Neutrophil (primary cell): ENCODE results near the gene MFAP4.
A peak's percentile ranks its signal among the peaks of the same experiment; 100 is the strongest.

Source experiments
- H3K27ac ChIP-seq: fragments of 200-600 bp; sonication (generic); 2 replicates; pipeline ENCODE4 v1.5.1; 2016; ENCODE audit warnings: mild to moderate bottlenecking, moderate library complexity
- H3K27me3 ChIP-seq: fragments of 200-600 bp; sonication (generic); 2 replicates; pipeline ENCODE4 v1.6.0; 2016; ENCODE audit warnings: mild to moderate bottlenecking
- H3K36me3 ChIP-seq: fragments of 200-600 bp; sonication (generic); 2 replicates; pipeline ENCODE4 v1.5.1; 2017
- H3K4me1 ChIP-seq, 2 experiments: fragments of 200-600 bp in 1 of 2; sonication (generic) in 1 of 2; 1 replicate in 1 of 2; 2 replicates in 1 of 2; pipeline versions ENCODE4 v1.5.1 to v1.6.1; 2013 to 2016; ENCODE audit warnings: low read depth in 1 of 2, low read length in 1 of 2, mild to moderate bottlenecking in 1 of 2, moderate library complexity in 1 of 2; ENCODE audit not compliant: control insufficient read depth in 1 of 2, insufficient read depth in 1 of 2
- H3K4me3 ChIP-seq, 2 experiments: fragments of 200-600 bp in 1 of 2; sonication (generic) in 1 of 2; 1 replicate in 1 of 2; 2 replicates in 1 of 2; pipeline ENCODE4 v1.5.1; 2013 to 2016; ENCODE audit warnings: low read depth in 1 of 2, low read length in 1 of 2, mild to moderate bottlenecking in 1 of 2, moderate library complexity in 1 of 2
- H3K9me3 ChIP-seq: fragments of 200-600 bp; sonication (generic); 2 replicates; pipeline ENCODE4 v1.5.1; 2016
- CTCF ChIP-seq: fragments of 200-600 bp; sonication (generic); IDR thresholded peaks from 2 replicates; pipeline ENCODE4 v1.5.1; 2016; ENCODE audit warnings: antibody characterized with exemption

Gene MFAP4

GRCh38 chr17:19386974-19387920, at the start of gene MFAP4:
TSS of gene MFAP4 (minus strand) at chr17:19387190. CDS start at chr17:19387155, 35 bp downstream.
- Histone ChIP-seq H3K4me1 (peaks cover 12 to 21% of the 10 kb centered on the region in 2 experiments), H3K36me3 (peaks cover 33% of the 10 kb centered on the region), H3K27me3 (no peaks in the 10 kb centered on the region), H3K27ac (peak within 1 kb of the TSS; percentile 74), H3K9me3 (no peaks in the 10 kb centered on the region), H3K4me3 (peak within 1 kb of the TSS; percentile 50 to 53)
- TF ChIP-seq CTCF: no peak

- no peaks in the 10 kb centered on the region for H3K9me3 ChIP-seq
- H3K4me1 ChIP-seq: no peaks in the 10 kb centered on the region
- TF ChIP-seq CTCF: no peak
- H3K27ac ChIP-seq: no peak overlapping the region
- no peaks in the 10 kb centered on the region for H3K27me3 ChIP-seq
- H3K36me3 ChIP-seq: no peaks in the 10 kb centered on the region
- H3K4me3 ChIP-seq: no peak overlapping the region
These were observed 46.8 kb upstream of the MFAP4 start for GRCh38 chr17:19433727-19434340.

GRCh38 chr17:19433255-19433654, 46.3 kb upstream of the MFAP4 start:
- Histone ChIP-seq H3K4me3 (no peak overlapping the region), H3K9me3 (no peaks in the 10 kb centered on the region), H3K36me3 (no peaks in the 10 kb centered on the region), H3K27me3 (no peaks in the 10 kb centered on the region), H3K27ac (no peak overlapping the region), H3K4me1 (no peaks in the 10 kb centered on the region)
- no peak for TF ChIP-seq CTCF

- Histone ChIP-seq H3K9me3 (no peaks in the 10 kb centered on the region), H3K27me3 (no peaks in the 10 kb centered on the region), H3K4me3 (no peak overlapping the region), H3K36me3 (no peaks in the 10 kb centered on the region), H3K4me1 (no peaks in the 10 kb centered on the region), H3K27ac (no peak overlapping the region)
- no peak for TF ChIP-seq CTCF
These were observed 44.7 kb upstream of the MFAP4 start for GRCh38 chr17:19431691-19432090.

- H3K36me3 ChIP-seq: no peaks in the 10 kb centered on the region
- H3K4me3 ChIP-seq: no peak overlapping the region
- no peaks in the 10 kb centered on the region for H3K9me3 ChIP-seq
- no peak for TF ChIP-seq CTCF
- no peaks in the 10 kb centered on the region for H3K27me3 ChIP-seq
- H3K27ac ChIP-seq: no peak overlapping the region
- H3K4me1 ChIP-seq: no peaks in the 10 kb centered on the region
These were observed 39.6 kb upstream of the MFAP4 start for GRCh38 chr17:19426631-19427030.
